GM19372 (cell line): ENCODE measurements around the gene DCC.

ENCODE experiments used
- ATAC-seq: cut with Tn5 transposase; IDR thresholded peaks from one replicate; pipeline ENCODE4 v1.9.1; 2021; ENCODE audit warnings: mild to moderate bottlenecking, low read depth, moderate library complexity; ENCODE audit not compliant: unreplicated experiment

Gene DCC

DNA sequence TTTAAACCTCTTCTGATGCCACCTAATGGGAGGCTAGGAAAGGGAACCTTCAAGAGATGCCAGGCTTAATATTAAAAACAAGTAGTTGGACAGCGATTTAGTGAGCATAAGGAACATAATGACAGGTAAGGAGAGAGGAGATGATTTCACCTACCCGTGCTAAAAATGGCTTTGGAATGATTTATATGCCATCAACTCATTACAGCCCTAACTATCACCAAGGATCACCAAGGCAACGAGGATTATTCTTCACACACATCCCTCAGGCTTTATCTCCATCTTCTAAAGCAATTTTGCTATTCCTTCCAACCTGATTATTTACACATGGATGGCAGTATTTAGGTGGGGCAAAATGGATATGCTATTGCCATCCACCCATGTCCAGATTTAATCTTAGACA, 237.8 kb downstream of the DCC start:
- ATAC-seq, result no peak

DNA sequence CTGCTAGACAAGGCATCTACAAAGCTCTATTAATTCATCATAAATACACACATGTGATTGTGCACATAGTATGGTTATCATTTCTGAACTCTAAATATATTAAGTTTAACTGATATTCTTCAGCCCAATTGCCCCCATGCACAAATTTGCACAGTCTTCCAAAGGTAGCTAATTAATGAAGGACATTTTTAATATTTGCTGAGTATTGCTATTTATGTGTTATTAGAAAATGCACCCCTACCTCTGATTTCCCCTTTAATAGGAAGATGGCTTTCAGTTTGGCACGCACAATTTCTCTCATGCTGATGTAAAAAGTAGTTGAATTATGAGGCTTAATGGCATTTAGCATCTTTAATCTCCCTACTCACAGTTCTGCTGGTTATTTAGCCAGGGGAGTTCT, 242.1 kb downstream of the DCC start:
- ATAC-seq, result no peak

- ATAC-seq, result no peak
These were observed 242.5 kb downstream of the DCC start for GRCh38 chr18:52582516-52582915.

DNA sequence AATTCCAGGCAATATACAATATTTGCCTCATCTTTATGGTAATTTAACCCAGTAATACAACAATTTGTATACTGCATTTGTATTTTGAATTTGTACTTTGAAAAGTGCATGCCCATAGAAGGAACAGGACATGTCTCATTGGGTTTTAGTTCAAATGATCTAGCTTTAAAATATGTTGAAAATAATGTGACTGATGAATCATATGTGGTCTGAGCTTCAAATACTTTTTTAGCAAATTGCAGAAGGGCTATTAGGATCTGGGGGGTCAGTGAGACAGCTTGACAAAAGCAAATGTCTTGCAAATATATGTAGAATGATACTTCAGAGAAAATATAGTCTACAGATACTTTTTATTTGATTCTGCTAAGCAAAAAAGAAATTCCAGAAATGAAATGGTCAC, 248.9 kb downstream of the DCC start:
- no peak for ATAC-seq

DNA sequence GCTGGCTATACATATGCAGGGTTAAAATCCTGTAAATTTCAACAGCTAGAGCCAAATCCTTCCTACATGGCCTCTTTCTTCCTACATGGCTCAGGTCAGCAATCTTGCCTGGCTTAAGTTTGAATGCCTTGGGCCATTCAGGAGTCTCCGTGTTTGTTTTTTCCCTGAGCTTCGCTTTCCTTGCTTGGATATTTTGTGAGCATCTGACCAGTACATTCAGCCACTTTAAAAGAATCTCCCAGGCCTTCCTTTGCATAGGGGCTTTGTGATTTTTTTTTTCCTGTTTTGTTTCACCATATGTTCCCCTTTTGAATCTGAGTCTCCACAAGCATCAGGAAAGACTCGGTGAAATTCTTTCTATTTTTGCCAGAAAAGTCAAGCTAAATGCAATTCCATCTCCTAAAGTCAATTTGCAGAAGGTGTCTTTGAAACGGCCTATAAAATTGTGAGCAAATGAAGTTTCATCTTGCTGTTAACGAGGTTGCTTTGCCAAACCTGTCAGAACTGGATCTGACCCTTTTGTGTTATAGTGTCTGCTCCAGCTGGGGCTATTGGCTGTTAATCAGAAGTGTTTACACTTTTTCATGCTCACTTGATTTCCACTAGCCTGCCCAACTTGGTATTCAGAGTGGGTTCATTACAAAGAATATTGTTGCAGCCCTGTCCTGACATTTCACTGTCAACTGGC, 256.9 kb downstream of the DCC start:
- ATAC-seq, result no peak

DNA sequence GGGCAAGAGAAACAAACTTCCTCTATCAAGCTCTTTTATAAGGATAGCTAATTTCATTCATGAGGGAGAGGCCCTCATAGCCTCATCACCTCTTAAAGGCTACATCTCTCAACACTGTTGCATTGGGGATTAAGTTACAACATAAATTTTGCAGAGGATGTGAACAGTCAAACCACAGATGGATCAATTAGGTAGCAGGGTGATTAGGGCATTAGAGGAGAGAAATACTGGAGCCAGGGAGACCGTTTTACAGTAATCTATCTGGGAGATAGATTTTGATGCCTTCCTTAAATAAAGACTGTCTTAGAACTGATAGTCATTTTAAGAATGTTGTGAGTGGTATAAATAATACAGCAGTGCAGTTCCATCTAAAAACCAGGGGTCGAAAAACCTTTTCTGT, 258.9 kb downstream of the DCC start:
- ATAC-seq, result no peak

- no peak for ATAC-seq
These were observed 262.8 kb downstream of the DCC start for GRCh38 chr18:52602820-52603219.

DNA sequence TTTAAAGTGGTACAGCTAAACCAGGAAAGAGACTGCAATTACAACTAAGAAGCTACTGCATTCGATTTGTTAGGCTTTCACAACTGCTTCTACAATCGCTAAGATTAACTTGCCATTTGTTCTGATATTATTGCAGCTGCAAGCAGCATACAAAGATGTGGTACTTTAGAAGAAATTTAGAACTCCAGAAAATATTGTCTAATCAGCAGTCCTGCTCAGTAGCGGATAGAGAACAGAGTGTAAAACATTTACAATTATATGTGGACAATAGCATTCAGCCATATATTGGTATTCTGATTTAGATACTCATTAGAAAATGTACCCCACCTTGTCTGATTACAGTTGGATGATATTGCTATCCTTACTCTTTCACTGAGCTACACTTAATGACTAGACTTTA, 265.3 kb downstream of the DCC start:
- no peak for ATAC-seq

DNA sequence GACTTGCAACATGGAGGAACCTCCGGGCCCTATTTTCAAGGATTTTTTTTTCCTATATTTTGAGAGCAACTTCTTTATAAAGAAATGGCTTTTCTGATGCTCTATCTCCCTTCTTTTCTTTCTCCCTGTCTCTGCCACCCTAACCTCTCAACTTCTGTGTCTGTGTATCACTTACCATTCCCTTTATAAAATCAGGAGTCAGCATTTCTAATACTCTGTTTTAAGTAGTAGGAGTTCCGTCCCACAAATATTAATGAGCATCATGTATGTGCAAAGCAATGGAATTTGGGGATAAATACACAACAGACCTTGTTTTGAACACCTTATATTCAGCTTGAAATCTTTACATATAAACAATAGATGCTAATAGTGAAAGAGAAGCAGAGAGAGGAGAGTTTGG, 268.0 kb downstream of the DCC start:
- ATAC-seq, result no peak

GRCh38 chr18:52610451-52611115, 270.6 kb downstream of the DCC start:
- ATAC-seq, result no peak

DNA sequence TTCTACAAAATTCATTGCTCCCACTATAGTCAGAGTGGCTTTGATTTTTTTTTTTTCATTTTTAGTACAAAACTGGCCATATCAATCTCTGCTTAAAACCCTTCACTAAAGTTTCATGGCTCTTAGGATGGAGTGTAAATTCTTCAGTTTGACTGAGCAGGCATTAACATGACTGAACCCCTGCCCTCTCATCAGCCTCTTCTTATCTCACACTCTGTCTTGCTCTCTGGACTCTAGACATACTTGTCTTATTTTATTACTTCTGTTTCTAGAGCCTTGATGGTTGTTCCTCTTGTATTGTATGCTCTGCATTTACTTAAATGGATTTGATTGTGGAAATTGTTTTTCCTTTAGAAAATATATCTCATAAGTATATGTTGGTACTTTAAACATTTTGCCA, 272.4 kb downstream of the DCC start:
- ATAC-seq, result no peak

DNA sequence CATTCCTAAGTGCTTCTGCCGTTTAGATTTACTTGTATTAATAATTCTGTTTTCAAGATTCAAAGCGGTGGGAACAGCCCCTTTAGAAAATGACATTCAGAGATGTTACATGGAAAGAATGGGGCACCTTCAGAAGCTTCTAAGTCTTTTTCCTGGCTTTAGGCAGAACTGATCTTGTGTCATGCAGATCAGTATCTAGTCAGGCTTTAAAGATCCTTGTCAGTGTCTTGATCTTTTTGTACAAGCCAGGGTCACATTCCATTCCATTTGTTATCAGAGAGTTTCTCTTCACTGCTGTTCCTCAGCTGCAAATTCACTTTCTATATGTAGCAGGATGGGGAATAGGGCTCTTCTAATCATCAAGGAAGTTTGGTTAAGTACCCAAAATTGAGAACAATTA, 275.3 kb downstream of the DCC start:
- no peak for ATAC-seq

GRCh38 chr18:52615943-52616342, 275.9 kb downstream of the DCC start:
- ATAC-seq, result no peak

DNA sequence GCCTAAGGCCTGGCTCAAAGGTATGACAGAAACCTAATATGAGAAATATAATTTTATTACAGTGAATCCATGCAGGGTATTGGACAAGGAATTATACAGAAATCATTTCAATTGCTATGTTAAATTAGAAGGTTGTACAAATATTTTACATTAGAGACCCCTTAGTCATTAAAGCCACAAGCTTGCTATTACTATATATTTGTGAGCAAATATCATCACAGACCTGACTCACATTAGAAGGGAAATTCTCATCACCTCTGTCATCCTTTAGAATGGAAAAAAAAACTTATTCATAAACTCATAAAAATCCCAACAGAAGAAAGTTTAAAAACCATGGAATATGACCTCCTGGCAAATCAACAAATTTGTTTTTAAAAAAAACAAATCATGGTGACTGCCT, 277.9 kb downstream of the DCC start:
- no peak for ATAC-seq

DNA sequence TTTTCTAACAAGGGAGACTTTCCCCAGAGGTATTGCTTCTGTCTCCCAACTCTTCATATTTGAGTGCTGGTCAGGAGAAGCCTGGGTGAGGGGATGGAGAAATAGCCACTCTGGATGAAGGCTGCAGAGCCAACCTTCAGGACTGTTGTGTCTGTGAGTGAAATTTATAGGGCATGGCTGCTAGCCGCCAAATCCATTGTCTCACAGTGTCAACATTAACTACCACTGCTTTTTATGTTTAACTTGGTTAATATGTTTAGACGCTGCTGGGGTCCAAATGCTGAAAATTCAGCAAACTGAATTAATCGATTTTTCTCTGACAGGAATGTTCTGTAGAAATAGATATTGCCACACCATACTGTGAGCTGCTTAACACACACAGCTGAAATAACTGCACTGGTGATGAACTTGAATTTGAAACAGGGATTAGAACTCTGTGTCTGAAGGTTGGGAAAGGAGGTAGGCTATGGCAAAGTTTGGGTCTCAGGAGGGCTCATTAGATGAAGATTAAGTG, 281.0 kb downstream of the DCC start:
- ATAC-seq, result no peak

DNA sequence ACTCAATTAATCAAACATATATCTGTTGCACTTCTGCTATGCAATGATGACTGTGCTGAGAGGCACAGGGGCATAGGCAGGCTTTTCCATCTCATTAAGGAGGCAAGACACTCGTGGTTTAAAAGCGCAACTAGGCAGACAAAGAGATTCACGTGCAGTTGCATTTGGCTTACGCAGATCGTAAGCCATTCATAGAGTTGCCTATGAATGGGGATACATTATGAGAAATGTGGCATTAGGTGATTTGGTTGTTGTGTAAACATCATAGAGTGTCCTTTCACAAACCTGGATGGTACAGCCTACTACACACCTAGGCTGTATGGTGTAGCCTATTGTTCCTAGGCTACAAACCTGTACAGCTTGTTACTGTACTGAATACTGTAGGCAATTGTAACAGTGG, 284.7 kb downstream of the DCC start:
- ATAC-seq, result no peak

- no peak for ATAC-seq
These were observed 296.5 kb downstream of the DCC start for GRCh38 chr18:52636536-52636935.

- ATAC-seq, result no peak
These were observed 308.2 kb downstream of the DCC start for GRCh38 chr18:52648201-52648600.

DNA sequence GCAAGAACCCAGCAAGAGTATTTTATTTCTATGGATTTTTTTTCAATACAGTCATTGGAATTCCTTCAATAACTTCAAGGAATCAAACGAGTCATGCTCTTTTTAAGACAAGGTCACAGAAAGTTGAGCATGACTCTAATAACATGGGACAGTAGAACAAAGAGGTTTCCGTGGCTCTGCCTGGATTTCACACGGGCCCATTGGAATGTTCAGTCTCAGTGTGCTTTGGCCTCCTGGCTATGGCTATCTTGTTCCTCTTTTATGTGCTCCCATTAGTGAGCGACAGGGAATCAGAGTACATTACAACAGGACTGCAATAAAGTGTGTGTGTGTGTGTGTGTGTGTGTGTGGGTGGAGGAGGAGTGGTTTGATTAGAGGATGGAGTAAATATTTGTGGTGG, 312.4 kb downstream of the DCC start:
- no peak for ATAC-seq

- no peak for ATAC-seq
These were observed 317.2 kb downstream of the DCC start for GRCh38 chr18:52657043-52657805.

- no peak for ATAC-seq
These were observed 327.6 kb downstream of the DCC start for GRCh38 chr18:52667463-52668065.
